BLaER1 treated with 17β-estradiol and CSF1 and Interleukin-3, amounts not matched to agents 10 nM and 100 nM (cell line): ENCODE results near the gene KRT81.
A peak's percentile ranks its signal among the peaks of the same experiment; 100 is the strongest.

Source experiments
- H3K27ac ChIP-seq, 11 experiments: shearing (Covaris generic); formaldehyde crosslinking; 2 replicates each; pipeline ENCODE4 v1.8.1; 2022
- H3K27me3 ChIP-seq, 11 experiments: shearing (Covaris generic); formaldehyde crosslinking; 2 replicates each; pipeline ENCODE4 v1.8.1; 2022
- H3K36me3 ChIP-seq, 11 experiments: shearing (Covaris generic); formaldehyde crosslinking; 2 replicates each; pipeline ENCODE4 v1.8.1; 2022
- H3K4me1 ChIP-seq, 10 experiments: shearing (Covaris generic); formaldehyde crosslinking; 2 replicates each; pipeline ENCODE4 v1.8.1; 2022
- H3K4me2 ChIP-seq, 11 experiments: shearing (Covaris generic); formaldehyde crosslinking; 2 replicates each; pipeline ENCODE4 v1.8.1; 2022
- H3K4me3 ChIP-seq, 10 experiments: shearing (Covaris generic); formaldehyde crosslinking; 2 replicates each; pipeline ENCODE4 v1.8.1; 2022
- H3K9ac ChIP-seq, 11 experiments: shearing (Covaris generic); formaldehyde crosslinking; 2 replicates each; pipeline ENCODE4 v1.8.1; 2022
- H3K9me3 ChIP-seq, 11 experiments: shearing (Covaris generic); formaldehyde crosslinking; replicated peaks in 1 of 11; 2 replicates each; pipeline ENCODE4 v1.8.1; 2022
- H4K20me1 ChIP-seq, 11 experiments: shearing (Covaris generic); formaldehyde crosslinking; 2 replicates each; pipeline ENCODE4 v1.8.1; 2022
- Cebpa-rat ChIP-seq, 11 experiments: shearing (Covaris generic); IDR thresholded peaks; 2 replicates each; pipeline ENCODE4 v1.8.1; 2022

The KRT81 gene

GRCh38 chr12:52251367-52252051, 39.8 kb downstream of the KRT81 start:
- H3K27me3 ChIP-seq = peaks cover 10 to 21% (median 16%) of the 10 kb centered on the region in 11 experiments; a peak in 21 of 22 replicates

GRCh38 chr12:52250048-52250990, 41.0 kb downstream of the KRT81 start:
- H3K9me3 ChIP-seq = no peaks in the 10 kb centered on the region
- H3K4me2 ChIP-seq = peak overlapping the region in 1 of 11 experiments; percentile 15; a peak in 2 of 22 replicates
- no peaks in the 10 kb centered on the region for H4K20me1 ChIP-seq
- H3K4me3 ChIP-seq = no peak overlapping the region
- no peak overlapping the region for H3K9ac ChIP-seq
- H3K27me3 ChIP-seq = peaks cover 10 to 21% (median 16%) of the 10 kb centered on the region in 11 experiments; a peak in 21 of 22 replicates
- TF ChIP-seq Cebpa-rat (IDR thresholded peaks at IDR 0.05) = no peak
- no peaks in the 10 kb centered on the region for H3K36me3 ChIP-seq
- H3K27ac ChIP-seq = no peak overlapping the region
- peaks cover 11 to 36% (median 25%) of the 10 kb centered on the region in 10 experiments; a peak in 19 of 20 replicates for H3K4me1 ChIP-seq

More at GRCh38 chr12:52251367-52252051, 39.8 kb downstream of the KRT81 start:
- no peak overlapping the region for H3K4me3 ChIP-seq
- no peaks in the 10 kb centered on the region for H4K20me1 ChIP-seq
- peaks cover 0 to 28% (median 16%) of the 10 kb centered on the region in 10 experiments; a peak in 14 of 20 replicates for H3K4me1 ChIP-seq
- no peak for TF ChIP-seq Cebpa-rat (IDR thresholded peaks at IDR 0.05)
- no peaks in the 10 kb centered on the region for H3K36me3 ChIP-seq
- H3K9ac ChIP-seq = no peak overlapping the region
- H3K27ac ChIP-seq = no peak overlapping the region
- H3K4me2 ChIP-seq = peak overlapping the region in 8 of 11 experiments; percentile 15 to 60 (median 39); a peak in 13 of 22 replicates
- H3K9me3 ChIP-seq = no peaks in the 10 kb centered on the region

GRCh38 chr12:52249511-52250047, 41.8 kb downstream of the KRT81 start:
- H3K9ac ChIP-seq = no peak overlapping the region
- H4K20me1 ChIP-seq = no peaks in the 10 kb centered on the region
- H3K9me3 ChIP-seq = no peaks in the 10 kb centered on the region
- H3K4me1 ChIP-seq = peaks cover 16 to 43% (median 32%) of the 10 kb centered on the region in 10 experiments
- H3K36me3 ChIP-seq = no peaks in the 10 kb centered on the region
- H3K27ac ChIP-seq = no peak overlapping the region
- peaks cover 10 to 21% (median 16%) of the 10 kb centered on the region in 11 experiments; a peak in 21 of 22 replicates for H3K27me3 ChIP-seq
- no peak overlapping the region for H3K4me3 ChIP-seq
- peak overlapping the region in 2 of 11 experiments; percentile 28 to 36; a peak in 3 of 22 replicates for H3K4me2 ChIP-seq
- TF ChIP-seq Cebpa-rat (IDR thresholded peaks at IDR 0.05) = no peak

GRCh38 chr12:52248541-52249461, 42.5 kb downstream of the KRT81 start:
- Histone ChIP-seq H4K20me1 (no peaks in the 10 kb centered on the region), H3K36me3 (no peaks in the 10 kb centered on the region), H3K4me1 (peaks cover 24 to 51% (median 40%) of the 10 kb centered on the region in 10 experiments), H3K4me3 (no peak overlapping the region), H3K27ac (no peak overlapping the region), H3K4me2 (peak overlapping the region in 2 of 11 experiments; percentile 28 to 36; a peak in 2 of 22 replicates), H3K9ac (no peak overlapping the region), H3K9me3 (no peaks in the 10 kb centered on the region), H3K27me3 (peaks cover 10 to 21% (median 16%) of the 10 kb centered on the region in 11 experiments; a peak in 21 of 22 replicates)
- TF ChIP-seq Cebpa-rat (IDR thresholded peaks at IDR 0.05) = no peak

GRCh38 chr12:52247622-52248540, 43.5 kb downstream of the KRT81 start:
- H3K4me1 ChIP-seq = peaks cover 33 to 60% (median 49%) of the 10 kb centered on the region in 10 experiments
- no peak overlapping the region for H3K27ac ChIP-seq
- H3K27me3 ChIP-seq = peaks cover 10 to 21% (median 16%) of the 10 kb centered on the region in 11 experiments; a peak in 21 of 22 replicates
- H4K20me1 ChIP-seq = no peaks in the 10 kb centered on the region
- no peak for TF ChIP-seq Cebpa-rat (IDR thresholded peaks at IDR 0.05)
- no peaks in the 10 kb centered on the region for H3K36me3 ChIP-seq
- no peaks in the 10 kb centered on the region for H3K9me3 ChIP-seq
- H3K9ac ChIP-seq = no peak overlapping the region
- no peak overlapping the region for H3K4me3 ChIP-seq
- H3K4me2 ChIP-seq = no peak overlapping the region

- Histone ChIP-seq H3K27ac (no peak overlapping the region), H3K4me3 (no peak overlapping the region), H3K9me3 (no peaks in the 10 kb centered on the region), H4K20me1 (no peaks in the 10 kb centered on the region), H3K36me3 (no peaks in the 10 kb centered on the region), H3K27me3 (peaks cover 10 to 21% (median 16%) of the 10 kb centered on the region in 11 experiments; a peak in 21 of 22 replicates), H3K4me2 (0 out of 22 replicates have a peak overlapping the region, but pooled peaks of 6 of the 11 experiments have one; percentile 2 to 91 (median 20)), H3K4me1 (peaks cover 34 to 62% (median 47%) of the 10 kb centered on the region in 10 experiments), H3K9ac (no peak overlapping the region)
- TF ChIP-seq Cebpa-rat (IDR thresholded peaks at IDR 0.05) = no peak
Observed at GRCh38 chr12:52246720-52247621, 44.4 kb downstream of the KRT81 start.
